Adipose tissue (tissue), 3 donors: ENCODE results near the gene GNAQ. TPM values are rescaled to one million over a fixed set of nuclear protein-coding genes. Genes with fewer than 3 reads are reported as not detected.

Source experiments
- H3K27ac ChIP-seq: one replicate; pipeline ENCODE4 v1.5.1; 2013; ENCODE audit warnings: low read depth, low read length
- WGBS, 3 donors: extraction: QIAGEN DNeasy Blood & Tissue Kit; methylation state at CpG; one replicate each; pipeline ENCODE4 v1.1.7; 2013; 5-methylcytosine and 5-hydroxymethylcytosine counted together
- polyA plus RNA-seq, 3 donors: library from polyadenylated mRNA; stranded (reverse); fragments of 200-250 nt; gene quantifications; one replicate each; pipeline ENCODE4 v1.2.3, GENCODE V29; 2013
- donor health status: healthy with polysubstance abuse.
- donor health status: Bipolar disorder and iron deficiency.
- donor health status: healthy.

GNAQ gene
- polyA plus RNA-seq, 3 donors: 6.3 to 24.9 (median 16.8) TPM

GRCh38 chr9:77954666-77955015 lies 77.0 kb downstream of the GNAQ start:
- H3K27ac ChIP-seq: no peak overlapping the region
- WGBS, 3 donors: 78 to 85% (median 80%) methylated on average over 5 of the region's 5 CpGs

- 55 to 90% (median 57%) methylated on average over 6 of the region's 6 CpGs for WGBS, 3 donors
- peak overlapping the region; percentile 44 for H3K27ac ChIP-seq
These were observed 77.5 kb downstream of the GNAQ start for GRCh38 chr9:77954013-77954665.

GRCh38 chr9:77953590-77953989 lies 78.0 kb downstream of the GNAQ start:
- no peak overlapping the region for H3K27ac ChIP-seq

- 14 to 20% (median 19%) methylated on average over 2 of the region's 2 CpGs for WGBS, 3 donors
- H3K27ac ChIP-seq: no peak overlapping the region
These were observed 78.8 kb downstream of the GNAQ start for GRCh38 chr9:77952635-77953328.

- 90 to 93% (median 92%) methylated on average over 1 of the region's 1 CpG for WGBS, 3 donors
- H3K27ac ChIP-seq: no peak overlapping the region
These were observed 80.2 kb downstream of the GNAQ start for GRCh38 chr9:77951369-77951768.

GRCh38 chr9:77949751-77950436 lies 81.7 kb downstream of the GNAQ start:
- no peak overlapping the region for H3K27ac ChIP-seq
- WGBS, 3 donors: 50 to 77% (median 54%) methylated on average over 5 of the region's 5 CpGs

- WGBS, 3 donors: 82 to 88% (median 83%) methylated on average over 3 of the region's 3 CpGs
These were observed 84.0 kb downstream of the GNAQ start for GRCh38 chr9:77947651-77948050.

GRCh38 chr9:77946969-77947620 lies 84.5 kb downstream of the GNAQ start:
- 32 to 70% (median 38%) methylated on average over 5 of the region's 5 CpGs for WGBS, 3 donors

More at GRCh38 chr9:77947651-77948050, 84.0 kb downstream of the GNAQ start:
- no peak overlapping the region for H3K27ac ChIP-seq

GRCh38 chr9:77946296-77946695 lies 85.3 kb downstream of the GNAQ start:
- WGBS, 3 donors: 58 to 87% (median 61%) methylated on average over 4 of the region's 4 CpGs
- no peak overlapping the region for H3K27ac ChIP-seq

More at GRCh38 chr9:77946969-77947620, 84.5 kb downstream of the GNAQ start:
- H3K27ac ChIP-seq: no peak overlapping the region

- no peak overlapping the region for H3K27ac ChIP-seq
These were observed 85.8 kb downstream of the GNAQ start for GRCh38 chr9:77945798-77946197.

GRCh38 chr9:77944556-77945243 lies 86.9 kb downstream of the GNAQ start:
- 25 to 66% (median 27%) methylated on average over 6 of the region's 6 CpGs for WGBS, 3 donors
- H3K27ac ChIP-seq: no peak overlapping the region

More at GRCh38 chr9:77945798-77946197, 85.8 kb downstream of the GNAQ start:
- 38 to 79% (median 54%) methylated on average over 5 of the region's 5 CpGs for WGBS, 3 donors

GRCh38 chr9:77943057-77943456 lies 88.6 kb downstream of the GNAQ start:
- no peak overlapping the region for H3K27ac ChIP-seq
- WGBS, 3 donors: 53 to 83% (median 63%) methylated on average over 4 of the region's 4 CpGs

- 31 to 72% (median 67%) methylated on average over 2 of the region's 2 CpGs for whole genome bisulfite sequencing, 3 donors
These were observed 92.4 kb downstream of the GNAQ start for GRCh38 chr9:77939149-77939668.

GRCh38 chr9:77938163-77938562 lies 93.4 kb downstream of the GNAQ start:
- 93 to 99% (median 97%) methylated on average over 2 of the region's 2 CpGs for WGBS, 3 donors
- H3K27ac ChIP-seq: no peak overlapping the region

More at GRCh38 chr9:77939149-77939668, 92.4 kb downstream of the GNAQ start:
- no peak overlapping the region for H3K27ac ChIP-seq

GRCh38 chr9:77935974-77936373 lies 95.6 kb downstream of the GNAQ start:
- 34 to 83% (median 61%) methylated on average over 3 of the region's 3 CpGs for WGBS, 3 donors
- H3K27ac ChIP-seq: no peak overlapping the region

- WGBS, 3 donors: 82 to 98% (median 86%) methylated on average over 3 of the region's 3 CpGs
- H3K27ac ChIP-seq: no peak overlapping the region
These were observed 96.4 kb downstream of the GNAQ start for GRCh38 chr9:77935211-77935610.

GRCh38 chr9:77933976-77934375 lies 97.6 kb downstream of the GNAQ start:
- 82 to 92% (median 90%) methylated on average over 8 of the region's 8 CpGs for WGBS, 3 donors
- H3K27ac ChIP-seq: no peak overlapping the region

- WGBS, 3 donors: 78 to 88% (median 87%) methylated on average over 7 of the region's 7 CpGs
- no peak overlapping the region for H3K27ac ChIP-seq
These were observed 98.6 kb downstream of the GNAQ start for GRCh38 chr9:77933019-77933418.
